ENCODE results near the gene HCRT.
"Not testable (repeated sequence)": the region's sequence is repeated elsewhere in the genome, so short reads cannot be mapped to it uniquely, and the experiment has no call there.

The HCRT gene

DNA sequence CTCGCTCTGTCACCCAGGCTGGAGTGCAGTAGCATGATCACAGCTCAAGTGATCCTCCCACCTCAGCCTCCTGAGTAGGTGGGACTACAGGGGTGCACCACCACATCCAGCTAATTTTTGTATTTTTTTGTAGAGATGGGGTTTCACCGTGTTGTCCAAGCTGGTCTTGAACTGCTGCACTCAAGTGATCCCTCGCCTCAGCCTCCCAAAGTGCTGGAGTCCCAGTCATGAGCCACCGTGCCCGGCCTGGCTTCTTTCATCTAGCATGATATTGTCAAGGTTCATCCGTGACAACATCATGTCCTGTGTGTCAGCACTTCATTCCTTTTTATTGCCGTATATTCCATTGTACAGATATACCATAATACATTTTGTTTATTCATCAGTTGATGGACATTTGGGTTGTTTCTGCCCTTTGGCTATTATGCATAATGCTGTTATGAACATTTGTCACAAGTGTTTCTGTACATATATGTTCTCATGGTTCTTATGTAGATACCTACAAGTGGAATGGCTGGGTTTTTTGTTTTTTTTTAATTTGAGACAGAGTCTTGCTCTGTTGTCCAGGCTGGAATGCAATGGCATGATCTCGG lies 12.4 kb upstream of the HCRT start:
- no peak for DNase-seq

- no peak for DNase-seq
Observed at GRCh38 chr17:42193969-42194899, 9.0 kb upstream of the HCRT start, which contains the start of gene GHDC. GHDC (minus strand) TSS chr17:42194494; CDS start chr17:42193581, 913 bp downstream.

- no peak for DNase-seq
Observed at GRCh38 chr17:42193216-42193968, 8.1 kb upstream of the HCRT start.

GRCh38 chr17:42192189-42193126 lies 7.2 kb upstream of the HCRT start:
- DNase-seq, result no peak

- no peak for DNase-seq
Observed at GRCh38 chr17:42191275-42191608, 6.0 kb upstream of the HCRT start.

- no peak for DNase-seq
Observed at GRCh38 chr17:42190491-42191274, 5.4 kb upstream of the HCRT start.

DNA sequence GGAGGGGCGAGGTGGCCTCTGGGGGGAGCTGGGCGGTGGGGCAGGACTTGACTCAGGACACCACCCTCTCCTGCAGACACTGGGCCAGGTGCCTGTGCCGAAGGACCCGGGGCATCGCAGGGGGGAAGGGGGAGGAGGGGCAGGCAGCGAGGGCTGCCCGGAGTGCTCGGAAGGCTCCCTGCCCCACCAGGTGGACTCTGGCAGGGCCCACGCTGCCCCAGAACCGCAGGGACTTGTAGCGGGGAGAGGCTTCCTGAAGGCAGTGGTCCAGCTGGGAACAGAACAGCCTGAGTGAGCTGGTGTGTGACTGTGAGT lies 4.4 kb upstream of the HCRT start:
- DNase-seq, result no peak

DNA sequence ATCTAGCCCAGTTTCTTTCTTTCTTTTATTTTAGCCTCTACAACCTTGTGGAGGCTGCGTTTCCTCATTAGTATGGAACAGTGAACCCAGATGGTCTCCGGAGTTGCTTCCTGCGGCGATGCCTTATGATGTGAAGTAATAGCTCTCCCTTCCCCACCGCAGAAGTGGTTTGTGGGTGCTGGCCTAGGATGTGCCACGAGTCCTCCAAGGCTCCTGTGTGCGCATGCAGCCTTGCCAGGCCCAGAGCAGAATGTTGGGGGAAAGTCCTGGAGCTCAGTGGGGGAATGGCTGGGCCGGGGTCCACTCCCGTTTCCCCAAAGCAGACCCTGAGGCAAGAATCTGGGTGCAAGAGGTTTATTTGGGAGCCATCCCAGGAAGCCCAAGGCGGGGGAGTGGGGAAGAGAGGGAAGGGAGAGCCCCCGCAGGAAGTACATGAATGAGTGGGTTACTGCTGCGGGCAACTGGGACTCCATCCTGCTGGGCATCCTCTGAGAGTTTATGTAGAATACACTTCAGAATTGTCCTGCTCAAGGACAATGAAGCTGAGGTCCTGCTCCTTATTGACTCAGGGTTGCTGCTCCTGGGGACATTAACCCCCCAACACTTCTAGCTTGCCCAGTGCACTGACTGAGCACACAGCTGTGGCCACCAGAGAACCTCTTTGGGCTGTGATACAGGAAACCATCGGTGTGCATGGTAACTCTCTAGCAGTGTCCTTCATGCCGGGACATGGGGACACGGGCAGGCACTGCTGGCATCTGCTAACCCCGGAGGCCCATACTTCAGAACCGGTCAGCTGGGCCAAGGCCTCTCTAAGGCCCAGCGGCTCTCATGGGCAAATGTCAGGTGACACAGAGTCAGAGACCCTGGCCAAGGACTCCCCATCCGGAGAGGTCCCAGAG lies 3.7 kb upstream of the HCRT start:
- DNase-seq, result no peak

GRCh38 chr17:42187833-42188232 lies 2.6 kb upstream of the HCRT start:
- DNase-seq, result no peak

GRCh38 chr17:42186191-42186590 lies 939 bp upstream of the HCRT start:
- not testable (repeated sequence) for DNase-seq

DNA sequence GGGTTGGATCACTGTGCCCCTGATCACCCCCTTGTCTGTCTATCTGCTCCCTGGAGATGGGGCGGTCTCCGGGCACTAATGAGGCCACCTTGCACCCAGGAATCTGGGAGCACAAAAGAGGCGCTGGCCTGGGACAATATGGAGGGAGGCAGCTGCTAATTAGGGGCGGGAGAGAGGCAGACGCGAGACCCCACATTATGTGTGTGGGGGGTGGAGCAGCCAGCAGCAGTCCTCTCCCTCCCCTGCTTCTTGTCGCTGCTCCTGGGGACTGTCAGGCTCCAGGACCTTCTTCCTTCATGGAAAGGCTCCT lies 324 bp upstream of the HCRT start:
- no peak for DNase-seq

DNA sequence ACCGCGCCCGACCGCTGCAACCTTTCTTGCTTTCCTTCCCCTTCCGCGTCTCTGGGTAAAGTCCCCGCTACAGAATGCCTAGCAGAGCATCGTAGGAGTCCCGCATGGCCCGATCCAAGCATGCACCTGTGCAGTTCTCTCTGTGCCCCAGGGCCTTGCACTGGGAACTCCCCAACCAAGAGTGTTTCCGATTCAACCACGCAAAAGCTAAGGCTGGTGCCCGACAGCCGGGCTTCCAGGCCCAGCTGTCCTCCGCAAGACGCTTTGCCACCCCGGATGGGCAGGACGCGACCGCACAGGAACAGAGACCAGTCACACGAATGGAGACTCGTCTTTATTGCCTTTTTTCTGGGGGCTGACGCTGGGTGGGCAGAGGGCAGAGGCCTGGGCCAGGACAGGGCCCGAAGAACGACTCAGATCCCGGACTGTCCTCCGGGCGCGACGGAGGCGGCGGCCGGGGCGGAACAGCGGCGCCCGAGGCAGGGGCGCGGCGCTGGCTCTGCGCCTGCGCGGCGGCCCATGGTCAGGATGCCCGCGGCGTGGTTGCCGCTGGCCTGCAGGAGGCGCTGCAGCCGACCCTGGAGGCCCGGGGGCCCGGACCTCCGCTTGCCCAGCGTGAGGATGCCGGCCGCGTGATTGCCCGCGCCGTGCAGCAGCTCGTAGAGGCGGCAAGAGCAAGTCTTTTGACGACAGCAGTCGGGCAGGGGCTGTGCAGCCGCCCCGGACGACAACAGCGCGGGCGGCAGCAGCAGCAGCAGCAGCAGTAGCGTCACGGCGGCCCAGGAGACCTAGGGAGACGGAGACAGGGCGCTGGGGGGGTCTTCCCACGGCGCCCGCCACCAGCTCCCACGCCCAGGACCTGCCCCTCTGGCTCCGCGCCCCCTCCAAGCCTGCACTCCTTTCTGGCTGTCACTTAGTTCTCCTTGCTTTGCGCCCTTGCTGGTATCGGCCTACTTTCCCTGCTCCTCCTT lies 1.2 kb downstream of the HCRT start:
- DNase-seq, result peak; percentile 67

DNA sequence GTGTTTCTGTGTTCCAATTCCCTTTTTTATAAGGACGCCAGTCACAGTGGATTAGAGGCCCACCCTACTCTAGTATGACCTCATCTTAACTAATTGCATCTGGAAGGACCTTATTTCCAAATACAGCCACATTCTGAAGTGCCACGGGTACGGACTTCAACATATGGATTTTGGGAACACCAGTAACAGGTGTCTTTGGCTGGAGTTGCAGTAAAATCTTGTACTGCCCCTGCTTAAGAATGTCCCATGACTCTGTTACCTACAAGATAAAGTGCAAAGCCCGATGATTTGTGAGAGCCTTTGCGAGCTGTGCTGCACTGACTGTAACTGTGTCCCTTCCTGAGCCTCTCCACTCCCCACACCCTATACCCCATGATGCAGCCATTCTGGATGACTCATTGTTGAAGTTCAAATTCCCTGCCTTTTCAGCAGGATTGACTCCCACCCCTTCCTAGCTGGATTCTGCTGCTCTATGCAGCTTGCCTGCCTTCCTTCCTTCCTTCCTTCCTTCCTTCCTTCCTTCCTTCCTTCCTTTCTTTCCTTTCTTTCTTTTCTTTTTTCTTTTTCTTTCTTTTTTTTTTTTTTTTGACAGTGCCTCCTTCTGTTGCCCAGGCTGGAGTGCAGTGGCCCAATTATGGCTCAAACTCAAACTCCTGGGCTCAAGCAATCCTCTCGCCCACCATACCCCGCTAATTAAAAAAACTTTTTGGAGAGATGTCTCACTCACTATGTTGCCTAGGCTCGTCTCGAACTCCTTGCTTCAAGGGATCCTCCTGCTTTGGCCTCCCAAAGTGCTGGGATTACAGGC lies 2.1 kb downstream of the HCRT start:
- DNase-seq, result no peak

- no peak for DNase-seq
Observed at GRCh38 chr17:42181851-42182207, 3.4 kb downstream of the HCRT start.

GRCh38 chr17:42180922-42181850 lies 4.1 kb downstream of the HCRT start, which contains the start of gene KCNH4:
KCNH4 (minus strand) TSS chr17:42181142; CDS start chr17:42180945, 197 bp downstream.
- peak; percentile 69 for DNase-seq

GRCh38 chr17:42180411-42180921 lies 4.8 kb downstream of the HCRT start:
- no peak for DNase-seq

GRCh38 chr17:42179911-42180410 lies 5.3 kb downstream of the HCRT start:
- DNase-seq, result no peak
